CD4-positive, alpha-beta T cell treated with Interleukin-21 for 1 hour (primary cell): Measurements from ENCODE around the gene INTS4.
"Not testable (repeated sequence)": the region's sequence is repeated elsewhere in the genome, so short reads cannot be mapped to it uniquely, and the experiment has no call there.

Experiments
- DNase-seq: peaks from one replicate; pipeline ENCODE4 v3.0.0-alpha.2; 2020

Gene INTS4

DNA sequence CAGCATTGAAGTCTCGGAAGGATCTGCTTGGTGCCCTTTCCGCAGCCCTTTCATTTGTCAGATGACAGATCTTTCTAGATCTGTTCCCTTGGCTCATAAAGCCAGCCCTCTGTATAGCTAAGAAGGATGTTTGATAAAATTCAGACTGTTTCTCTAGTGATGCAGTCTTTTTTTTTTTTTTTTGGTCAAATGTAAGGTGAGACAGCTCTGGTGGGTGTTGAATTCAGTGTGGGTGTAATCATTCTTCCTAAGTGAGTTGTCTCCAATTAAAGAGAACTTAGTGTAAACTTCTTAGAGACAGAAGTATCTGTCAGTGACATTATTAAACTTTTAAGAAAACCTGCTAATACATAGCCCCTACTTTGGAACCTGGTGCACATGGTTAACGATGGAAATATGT is 120.3 kb downstream of the INTS4 start:
- no peak for DNase-seq

DNA sequence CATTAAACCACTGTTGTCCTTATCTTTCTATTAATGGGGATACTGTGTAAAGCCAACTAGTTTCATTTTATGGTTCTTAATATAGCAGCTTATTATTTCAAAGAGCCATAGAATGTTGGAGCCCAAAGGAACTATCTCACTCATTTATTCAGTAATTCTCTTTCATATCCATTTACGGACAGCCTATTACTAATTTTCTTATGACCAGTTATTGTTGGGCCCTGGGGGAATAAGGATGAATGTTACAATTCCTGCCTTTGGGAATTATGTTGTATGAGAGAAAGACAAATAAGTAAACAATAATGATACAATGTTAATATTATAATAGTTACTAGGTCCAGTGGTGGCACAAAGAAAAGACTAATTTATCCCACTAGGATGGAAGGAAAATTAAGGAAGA is 121.1 kb downstream of the INTS4 start:
- DNase-seq: no peak

DNA sequence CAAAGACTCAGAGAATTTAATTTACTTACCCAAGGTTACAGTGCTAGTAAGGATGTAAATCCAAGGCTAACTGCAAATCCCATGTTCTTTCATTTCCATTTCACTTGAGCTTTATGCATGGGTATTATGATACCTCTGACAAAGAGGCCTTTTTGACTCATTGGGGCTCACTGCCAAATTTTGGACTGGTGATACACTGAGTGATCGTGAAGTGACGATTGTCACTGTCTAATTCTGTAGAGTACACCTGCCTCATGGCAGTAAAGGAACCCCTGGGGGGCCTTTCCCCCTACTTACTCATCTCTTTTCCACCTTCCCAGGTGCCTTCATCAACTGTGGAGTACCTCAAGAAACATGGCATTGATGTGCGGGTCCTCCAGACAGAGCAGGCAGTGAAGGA is 122.6 kb downstream of the INTS4 start:
- no peak for DNase-seq

DNA sequence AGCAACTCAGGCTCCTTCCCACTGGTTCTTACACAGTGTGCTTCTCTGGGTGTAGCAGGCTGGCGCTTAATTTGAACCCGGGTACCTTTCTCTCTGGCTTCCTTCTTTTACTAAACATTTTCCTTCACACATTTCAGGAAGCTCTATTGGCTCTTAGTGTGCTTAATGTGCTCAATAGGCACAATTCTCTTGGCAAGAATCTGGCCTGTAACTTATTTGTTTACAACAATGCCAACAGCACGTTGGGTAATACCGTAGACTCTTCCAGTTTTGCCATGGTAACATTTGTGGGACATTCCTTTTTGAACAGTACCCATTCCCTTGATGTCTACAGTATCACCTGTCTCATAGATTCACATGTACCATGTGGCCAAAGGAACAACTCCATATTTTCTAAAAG is 125.7 kb downstream of the INTS4 start:
- no peak for DNase-seq

DNA sequence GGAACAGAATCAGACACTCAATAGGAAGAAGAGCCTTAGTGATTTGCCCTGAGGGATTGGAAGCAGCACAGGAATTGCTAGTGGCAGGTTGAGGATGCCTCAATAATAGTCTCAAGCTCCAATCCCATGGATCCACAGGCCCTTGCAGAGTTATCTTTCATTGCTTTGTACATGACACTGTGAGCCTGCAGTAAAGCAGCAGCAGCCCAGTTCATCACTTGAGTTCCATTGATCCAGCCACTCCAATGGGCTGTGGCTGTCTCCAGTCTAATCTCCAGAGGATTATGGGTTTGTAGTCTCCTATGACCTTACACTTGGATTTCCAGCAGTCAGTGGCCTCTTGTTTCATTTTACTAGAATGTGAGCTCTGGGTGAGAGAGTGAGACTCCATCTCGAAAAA is 128.1 kb downstream of the INTS4 start:
- DNase-seq: no peak

- DNase-seq: no peak
These were observed 128.7 kb downstream of the INTS4 start for GRCh38 chr11:77865805-77866204.

GRCh38 chr11:77861444-77861843 is 133.0 kb downstream of the INTS4 start:
- not testable (repeated sequence) for DNase-seq

- DNase-seq: not testable (repeated sequence)
These were observed 136.5 kb downstream of the INTS4 start for GRCh38 chr11:77857906-77858457.

DNA sequence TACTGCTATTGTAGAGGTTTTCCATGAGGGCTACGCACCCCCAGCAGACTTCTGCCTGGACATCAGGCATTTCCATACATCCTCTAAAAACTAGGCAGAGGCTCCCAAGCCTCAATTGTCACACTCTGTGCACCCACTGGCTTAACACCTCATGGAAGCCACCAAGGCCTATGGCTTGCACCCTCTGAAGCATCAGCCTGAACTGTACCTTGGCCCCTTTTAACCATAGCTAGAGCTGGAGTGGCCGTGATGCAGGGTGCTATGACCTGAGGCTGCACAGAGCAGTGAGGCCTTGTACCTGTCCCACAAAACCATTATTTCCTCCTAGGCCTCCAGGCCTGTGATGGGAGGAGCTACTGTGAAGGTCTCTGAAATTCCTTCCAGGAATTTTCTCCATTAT is 139.6 kb downstream of the INTS4 start:
- no peak for DNase-seq

DNA sequence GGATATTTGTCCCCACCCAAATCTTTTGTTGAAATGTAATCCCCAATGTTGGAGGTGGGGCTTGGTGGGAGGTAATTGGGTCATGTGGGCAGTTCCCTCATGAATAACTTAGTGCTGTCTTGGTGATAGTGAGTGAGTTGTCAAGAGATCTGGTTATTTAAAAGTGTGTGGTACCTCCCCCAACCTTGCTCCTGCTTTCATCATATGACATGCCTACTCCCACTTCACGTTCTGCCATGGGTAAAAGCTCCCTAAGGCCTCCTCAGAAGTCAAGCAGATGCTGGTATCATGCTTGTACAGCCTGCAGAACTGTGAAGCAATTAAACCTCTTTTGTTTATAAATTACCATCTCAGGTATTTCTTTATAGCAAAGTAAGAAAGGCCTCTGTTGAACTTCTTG is 143.0 kb downstream of the INTS4 start:
- no peak for DNase-seq

DNA sequence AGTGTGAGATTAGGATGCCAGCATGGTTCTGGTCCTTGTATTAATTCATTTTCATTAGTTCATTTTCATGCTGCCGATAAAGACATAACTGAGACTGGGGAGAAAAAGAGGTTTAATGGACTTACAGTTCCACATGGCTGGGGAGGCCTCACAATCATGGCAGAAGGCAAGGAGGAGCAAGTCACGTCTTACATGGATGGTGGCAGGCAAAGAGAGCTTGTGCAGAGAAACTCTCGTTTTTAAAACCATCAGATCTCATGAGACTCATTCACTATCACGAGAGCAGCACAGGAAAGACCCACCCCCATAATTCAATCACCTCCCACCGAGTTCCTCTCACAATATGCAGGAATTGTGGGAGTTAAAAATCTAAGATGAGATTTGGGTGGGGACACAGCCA is 150.8 kb downstream of the INTS4 start:
- DNase-seq: not testable (repeated sequence)

DNA sequence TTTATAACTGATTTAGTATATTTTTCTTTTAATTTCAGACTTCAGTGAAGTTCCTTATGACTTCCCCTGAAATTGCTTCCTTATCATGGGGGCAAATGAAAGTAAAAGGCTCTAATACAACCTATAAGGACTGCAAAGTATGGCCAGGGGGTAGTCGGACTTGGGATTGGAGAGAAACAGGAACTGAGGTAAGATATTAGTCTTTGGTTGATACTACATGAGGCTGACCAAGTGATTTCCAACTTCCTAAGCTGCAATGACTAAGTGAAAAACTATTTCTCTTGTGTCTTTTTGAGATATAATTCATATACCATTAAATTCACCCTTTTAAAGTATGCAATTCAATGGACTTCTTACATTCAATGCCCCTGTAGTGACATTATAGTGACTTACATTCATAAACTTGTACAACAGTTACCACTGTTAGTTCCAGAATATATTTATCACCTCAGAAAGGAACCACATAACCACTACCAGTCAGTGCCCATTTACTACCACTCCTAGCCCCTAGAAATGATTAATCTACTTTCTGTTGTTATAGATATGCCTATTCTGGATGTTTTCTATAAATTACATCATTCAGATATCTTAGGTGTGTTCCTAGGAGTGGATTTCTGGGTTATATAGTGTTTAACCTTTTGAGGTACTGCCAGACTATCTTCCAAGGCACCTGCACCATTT is 151.9 kb downstream of the INTS4 start:
- no peak for DNase-seq

DNA sequence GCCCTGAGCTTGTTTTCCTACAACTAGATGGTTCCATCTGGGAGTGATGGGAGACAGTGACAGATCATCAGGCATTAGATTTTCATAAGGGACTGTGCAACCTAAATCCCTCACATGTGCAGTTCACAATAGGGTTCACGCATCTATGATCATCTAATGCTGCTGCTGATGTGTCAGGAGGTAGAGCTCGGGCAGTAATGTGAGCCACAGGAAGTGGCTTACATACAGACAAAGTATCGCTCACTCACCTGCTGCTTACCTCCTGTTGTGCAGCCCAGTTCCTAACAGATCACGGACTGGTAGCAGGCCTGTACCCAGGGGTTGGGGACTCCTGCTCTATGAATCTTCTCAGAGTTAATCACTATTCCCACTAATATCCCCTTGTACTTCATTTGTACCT is 161.2 kb downstream of the INTS4 start:
- no peak for DNase-seq

- no peak for DNase-seq
These were observed 165.5 kb downstream of the INTS4 start for GRCh38 chr11:77828926-77829325.
